Transverse colon (tissue), 4 donors: Measurements from ENCODE around the gene TFAP2D.

Source experiments
- CTCF ChIP-seq, 5 experiments: fragments of 200-600 bp in 3 of 5; fragments of 450-650 bp in 2 of 5; sonication (generic) in 3 of 5; IDR thresholded peaks; 1 replicate in 2 of 5; 2 replicates in 3 of 5; pipeline ENCODE4 v1.5.1; 2016 to 2017; ENCODE audit warnings: antibody characterized with exemption in 5 of 5, inconsistent platforms in 3 of 5, mild to moderate bottlenecking in 2 of 5, moderate library complexity in 1 of 5
- EP300 ChIP-seq: sonication (generic); formaldehyde crosslinking; IDR thresholded peaks from one replicate; pipeline ENCODE4 v1.6.1; 2017; ENCODE audit warnings: antibody characterized with exemption, low read depth
- POLR2A ChIP-seq: fragments of 450-650 bp; IDR thresholded peaks from one replicate; pipeline ENCODE4 v1.6.1; 2016; ENCODE audit warnings: antibody characterized with exemption, mild to moderate bottlenecking, moderate library complexity
- POLR2AphosphoS5 ChIP-seq, 3 donors: sonication (generic); formaldehyde crosslinking; IDR thresholded peaks; one replicate each; pipeline ENCODE4 v1.6.1; 2016; ENCODE audit warnings: antibody characterized with exemption in 3 of 3

- no peak for TF ChIP-seq CTCF (IDR thresholded peaks at IDR 0.05)
- TF ChIP-seq POLR2A: no peak
- no peak for TF ChIP-seq EP300
- no peak for TF ChIP-seq POLR2AphosphoS5 (IDR thresholded peaks at IDR 0.05)
Observed at GRCh38 chr6:50818020-50818419, 104.7 kb downstream of the TFAP2D start.
